DOHH2 (cell line): ENCODE results near the gene SPINT2.

Experiments used
- H3F3A ChIP-seq: fragments of 200-600 bp; sonication (generic), shearing (Covaris generic); 2 replicates; pipeline ENCODE4 v1.6.0; 2016; ENCODE audit warnings: antibody characterized with exemption, mild to moderate bottlenecking; ENCODE audit not compliant: control insufficient read depth, insufficient read depth
- H3K27ac ChIP-seq: fragments of 200-600 bp; sonication (generic); 2 replicates; pipeline ENCODE4 v1.5.1; 2014; ENCODE audit warnings: low read depth, mild to moderate bottlenecking, low read length, moderate library complexity
- H3K27me3 ChIP-seq: fragments of 200-600 bp; sonication (generic); 2 replicates; pipeline ENCODE4 v1.6.1; 2014; ENCODE audit warnings: mild to moderate bottlenecking, low read length, mixed read lengths; ENCODE audit not compliant: control insufficient read depth
- H3K36me3 ChIP-seq: fragments of 200-600 bp; sonication (generic); 2 replicates; pipeline ENCODE4 v1.6.1; 2014; ENCODE audit warnings: mild to moderate bottlenecking, low read length, moderate library complexity, mixed read lengths; ENCODE audit not compliant: control insufficient read depth
- H3K4me1 ChIP-seq: fragments of 200-600 bp; sonication (generic); 2 replicates; pipeline ENCODE4 v1.6.1; 2014; ENCODE audit warnings: mild to moderate bottlenecking, low read length, mixed read lengths; ENCODE audit not compliant: control insufficient read depth
- H3K4me2 ChIP-seq: fragments of 200-600 bp; sonication (generic); 2 replicates; pipeline ENCODE4 v1.6.0; 2014; ENCODE audit warnings: mild to moderate bottlenecking, low read length, moderate library complexity
- H3K4me3 ChIP-seq: fragments of 200-600 bp; sonication (generic); 2 replicates; pipeline ENCODE4 v1.5.1; 2014; ENCODE audit warnings: mild to moderate bottlenecking, low read length, mixed read lengths
- H3K79me2 ChIP-seq: fragments of 200-600 bp; sonication (generic); 2 replicates; pipeline ENCODE4 v1.6.1; 2014; ENCODE audit warnings: mild to moderate bottlenecking, low read length, mixed read lengths; ENCODE audit not compliant: control insufficient read depth
- H3K9me2 ChIP-seq: fragments of 200-600 bp; sonication (generic); replicated peaks from 2 replicates; pipeline ENCODE4 v1.6.1; 2014; ENCODE audit warnings: mild to moderate bottlenecking, low read length, mixed read lengths; ENCODE audit not compliant: control insufficient read depth
- H3K9me3 ChIP-seq: fragments of 200-600 bp; sonication (generic); 2 replicates; pipeline ENCODE4 v1.6.1; 2014; ENCODE audit warnings: antibody characterized with exemption, low read length, mixed read lengths; ENCODE audit not compliant: control insufficient read depth, insufficient read depth
- H4K20me1 ChIP-seq: fragments of 200-600 bp; sonication (generic); 2 replicates; pipeline ENCODE4 v1.6.0; 2014; ENCODE audit warnings: low read depth, mild to moderate bottlenecking, antibody characterized with exemption, low read length, moderate library complexity; ENCODE audit not compliant: control insufficient read depth, insufficient read depth
- CTCF ChIP-seq: fragments of 200-600 bp; sonication (generic); IDR thresholded peaks from one replicate; pipeline ENCODE4 v1.5.1; 2014; ENCODE audit warnings: antibody characterized with exemption, mild to moderate bottlenecking, low read depth, low read length; ENCODE audit not compliant: poor library complexity, severe bottlenecking
- EZH2phosphoT487 ChIP-seq: fragments of 200-600 bp; sonication (generic); IDR thresholded peaks from 2 replicates; pipeline ENCODE4 v1.6.1; 2017; ENCODE audit warnings: borderline replicate concordance, mild to moderate bottlenecking, antibody characterized with exemption, low read length, moderate library complexity, mixed read lengths

The SPINT2 gene

GRCh38 chr19:38248421-38248820, 16.0 kb upstream of the SPINT2 start:
- no peaks in the 10 kb centered on the region for H4K20me1 ChIP-seq
- peaks cover 4% of the 10 kb centered on the region for H3K27me3 ChIP-seq
- no peak overlapping the region for H3K27ac ChIP-seq
- H3K4me1 ChIP-seq, result peaks cover 15% of the 10 kb centered on the region
- no peaks in the 10 kb centered on the region for H3K79me2 ChIP-seq
- H3K4me2 ChIP-seq, result no peak overlapping the region
- TF ChIP-seq EZH2phosphoT487, result no peak
- no peak for TF ChIP-seq CTCF
- H3K9me3 ChIP-seq, result no peaks in the 10 kb centered on the region
- H3K36me3 ChIP-seq, result no peaks in the 10 kb centered on the region
- H3F3A ChIP-seq, result 0 out of 2 replicates have a peak, but pooled peaks cover 3% of the 10 kb centered on the region
- H3K4me3 ChIP-seq, result no peak overlapping the region
- H3K9me2 ChIP-seq, result no peaks in the 10 kb centered on the region

GRCh38 chr19:38250428-38250820, 13.9 kb upstream of the SPINT2 start:
- Histone ChIP-seq H3F3A (0 out of 2 replicates have a peak, but pooled peaks cover 3% of the 10 kb centered on the region), H3K4me3 (no peak overlapping the region), H3K4me1 (peaks cover 10% of the 10 kb centered on the region), H3K27me3 (peaks cover 14% of the 10 kb centered on the region), H3K4me2 (no peak overlapping the region), H4K20me1 (no peaks in the 10 kb centered on the region), H3K79me2 (no peaks in the 10 kb centered on the region), H3K36me3 (no peaks in the 10 kb centered on the region), H3K9me3 (no peaks in the 10 kb centered on the region), H3K27ac (no peak overlapping the region), H3K9me2 (no peaks in the 10 kb centered on the region)
- TF ChIP-seq CTCF (no peak), EZH2phosphoT487 (no peak)

GRCh38 chr19:38250821-38251563, 13.4 kb upstream of the SPINT2 start:
- Histone ChIP-seq H3F3A (0 out of 2 replicates have a peak, but pooled peaks cover 1% of the 10 kb centered on the region), H3K9me2 (no peaks in the 10 kb centered on the region), H3K27ac (no peak overlapping the region), H4K20me1 (no peaks in the 10 kb centered on the region), H3K9me3 (no peaks in the 10 kb centered on the region), H3K4me3 (no peak overlapping the region), H3K79me2 (no peaks in the 10 kb centered on the region), H3K27me3 (peaks cover 17% of the 10 kb centered on the region), H3K4me1 (peaks cover 10% of the 10 kb centered on the region), H3K36me3 (no peaks in the 10 kb centered on the region), H3K4me2 (no peak overlapping the region)
- TF ChIP-seq CTCF (no peak), EZH2phosphoT487 (no peak)
